ENCODE results near the gene PTGIS. TPM values are rescaled to one million over a fixed set of nuclear protein-coding genes. Genes with fewer than 3 reads are reported as not detected.

Gene PTGIS
- total RNA-seq, 2 donors from 2014 or later, result 0.56 to 2.3 TPM

DNA sequence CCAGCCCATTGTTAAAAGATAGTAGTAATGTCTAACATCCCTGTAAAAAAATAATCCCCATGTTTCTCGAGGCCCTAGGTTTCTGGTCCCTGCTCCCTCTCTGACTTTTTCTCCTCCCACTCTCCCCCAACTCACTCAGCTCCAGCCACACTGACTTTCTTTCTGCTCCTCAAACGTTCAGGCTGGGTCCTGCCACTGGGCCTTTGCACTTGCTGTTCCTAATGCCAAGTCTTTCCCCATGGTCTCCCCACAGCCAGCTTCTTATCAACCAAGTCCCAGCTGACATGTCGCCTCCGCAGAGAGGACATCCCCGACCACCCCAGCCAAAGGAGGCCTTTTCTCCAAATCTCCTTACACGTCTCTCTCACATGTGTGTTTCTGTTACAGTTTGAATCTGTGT is 21.8 kb upstream of the PTGIS start:
- Mint-ChIP-seq H3K4me1 (peaks cover 53% of the 10 kb centered on the region), H3K36me3 (ENCODE audit: low read depth) (peaks cover 52% of the 10 kb centered on the region), H3K27ac (peak overlapping the region; percentile 99), H3K27me3 (peaks cover 3% of the 10 kb centered on the region), H3K4me3 (peak overlapping the region; percentile 96), H3K9me3 (peaks cover 11% of the 10 kb centered on the region)
- no peak for ATAC-seq (replicated peaks)

DNA sequence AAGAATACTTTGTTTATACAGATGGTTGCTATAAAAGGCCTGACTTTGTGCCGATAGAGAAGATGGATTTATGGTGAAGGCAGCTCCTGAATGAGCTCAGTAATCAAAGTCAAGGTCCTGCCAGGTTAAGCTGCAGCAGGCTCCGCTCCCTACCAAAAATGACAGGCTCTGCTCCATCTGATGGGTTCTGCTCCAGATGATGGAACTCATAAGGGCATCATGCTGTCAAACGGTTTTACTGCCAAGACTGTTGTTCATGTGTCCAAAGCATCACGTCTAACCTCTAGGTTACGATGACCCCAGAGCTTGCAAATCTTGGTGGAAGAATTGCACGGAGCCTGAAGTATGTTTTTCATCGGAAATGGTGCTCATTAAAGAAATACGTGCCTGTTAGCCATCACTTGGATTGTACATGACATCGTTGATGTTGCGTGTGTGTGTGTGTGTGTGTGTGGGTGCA is 19.2 kb upstream of the PTGIS start:
- Mint-ChIP-seq H3K4me1 (peaks cover 33% of the 10 kb centered on the region), H3K27me3 (peaks cover 6% of the 10 kb centered on the region), H3K27ac (no peak overlapping the region), H3K9me3 (peaks cover 11% of the 10 kb centered on the region), H3K36me3 (ENCODE audit: low read depth) (peaks cover 30% of the 10 kb centered on the region), H3K4me3 (no peak overlapping the region)
- ATAC-seq (replicated peaks), result no peak

DNA sequence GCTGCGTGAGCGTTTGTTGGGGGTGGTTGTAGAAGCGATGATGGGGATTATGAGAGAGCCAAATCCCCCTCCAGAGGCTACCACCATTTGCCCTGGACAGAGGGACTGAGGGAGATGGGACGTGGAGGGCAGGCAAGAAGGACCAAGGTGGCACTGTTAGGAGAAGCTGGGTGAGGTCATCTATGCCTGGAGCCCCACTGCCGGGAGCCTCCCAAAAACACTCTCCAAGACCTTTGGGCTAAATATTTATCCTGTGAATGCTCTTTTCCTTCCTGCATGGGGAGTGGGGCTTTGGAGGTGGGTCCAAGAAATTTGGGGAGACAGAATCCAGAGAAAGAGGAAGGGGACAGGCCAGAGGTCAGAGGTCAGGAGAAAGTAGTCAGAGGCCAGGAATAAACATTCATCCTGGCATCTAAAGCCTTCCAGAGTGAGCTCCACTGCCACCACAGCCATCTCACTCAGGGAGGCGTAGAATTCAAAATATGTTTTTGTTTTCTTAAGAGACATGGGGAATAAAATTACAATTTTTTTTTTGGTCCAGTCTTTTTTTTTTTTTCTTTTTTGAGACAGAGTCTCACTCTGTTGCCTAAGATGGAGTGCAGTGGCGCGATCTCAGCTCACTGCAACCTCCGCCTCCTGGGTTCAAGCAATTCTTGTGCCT is 17.8 kb upstream of the PTGIS start:
- Mint-ChIP-seq H3K36me3 (ENCODE audit: low read depth) (peaks cover 17% of the 10 kb centered on the region), H3K27ac (no peak overlapping the region), H3K27me3 (peaks cover 6% of the 10 kb centered on the region), H3K9me3 (peaks cover 11% of the 10 kb centered on the region), H3K4me3 (no peak overlapping the region), H3K4me1 (peaks cover 22% of the 10 kb centered on the region)
- ATAC-seq (replicated peaks), result no peak

DNA sequence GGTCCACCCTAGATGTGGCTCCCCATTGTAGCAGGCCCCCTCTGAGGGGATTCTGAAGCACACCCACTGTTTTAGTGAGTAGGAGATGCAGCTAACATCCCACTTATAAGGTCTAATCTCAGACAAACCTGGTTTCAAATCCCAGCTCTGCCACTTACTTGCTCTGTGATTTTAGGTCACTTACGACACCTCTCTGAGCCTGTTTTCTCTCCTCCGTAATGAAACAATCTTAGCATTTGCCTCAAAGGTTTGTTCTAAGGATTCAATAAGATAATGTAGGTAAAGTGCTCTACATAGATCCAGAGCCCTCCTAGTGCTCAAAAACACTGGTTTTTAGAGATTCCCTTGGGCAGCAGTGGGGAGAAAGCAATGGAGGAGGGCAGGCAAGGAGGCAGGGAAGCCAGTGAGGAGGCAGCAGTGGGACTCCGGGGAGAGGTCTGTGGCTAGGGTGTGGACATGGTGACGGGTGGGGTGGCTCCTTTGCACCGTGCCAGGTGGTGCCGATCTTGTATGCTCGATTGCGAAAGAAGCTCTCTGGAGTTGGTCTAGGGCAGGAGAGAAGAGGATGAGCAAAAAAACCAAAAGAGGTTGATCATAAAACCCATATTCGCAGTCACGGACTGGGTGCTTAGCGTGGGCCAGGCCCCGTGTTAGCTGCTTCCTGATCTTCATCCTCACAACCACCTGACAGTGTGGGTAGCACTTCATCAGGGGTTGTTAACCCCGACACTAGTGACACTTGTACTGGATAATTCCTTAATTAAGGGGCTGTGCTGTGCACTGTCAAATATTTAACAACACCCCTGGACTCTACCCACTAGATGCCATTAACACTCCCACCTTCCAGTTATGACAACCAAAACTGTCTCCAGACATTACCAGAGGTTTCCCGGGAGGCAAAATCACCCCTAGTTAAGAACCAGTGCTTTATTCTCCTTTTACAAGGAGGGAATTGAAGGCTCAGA is 16.8 kb upstream of the PTGIS start:
- peaks cover 6% of the 10 kb centered on the region for H3K27me3 Mint-ChIP-seq

GRCh38 chr20:49583669-49584417 is 15.9 kb upstream of the PTGIS start:
- H3K4me1 Mint-ChIP-seq, result peaks cover 9% of the 10 kb centered on the region
- H3K27me3 Mint-ChIP-seq, result peaks cover 6% of the 10 kb centered on the region
- H3K9me3 Mint-ChIP-seq, result peaks cover 2% of the 10 kb centered on the region
- no peak overlapping the region for H3K27ac Mint-ChIP-seq
- no peak overlapping the region for H3K4me3 Mint-ChIP-seq
- peaks cover 3% of the 10 kb centered on the region for H3K36me3 Mint-ChIP-seq (ENCODE audit: low read depth)
- ATAC-seq (replicated peaks), result peak; percentile 31

More for the DNA sequence above, 16.8 kb upstream of the PTGIS start:
- no peak for ATAC-seq (replicated peaks)
- no peak overlapping the region for H3K27ac Mint-ChIP-seq
- peaks cover 8% of the 10 kb centered on the region for H3K36me3 Mint-ChIP-seq (ENCODE audit: low read depth)
- H3K4me1 Mint-ChIP-seq, result peaks cover 14% of the 10 kb centered on the region
- peaks cover 3% of the 10 kb centered on the region for H3K9me3 Mint-ChIP-seq
- no peak overlapping the region for H3K4me3 Mint-ChIP-seq

DNA sequence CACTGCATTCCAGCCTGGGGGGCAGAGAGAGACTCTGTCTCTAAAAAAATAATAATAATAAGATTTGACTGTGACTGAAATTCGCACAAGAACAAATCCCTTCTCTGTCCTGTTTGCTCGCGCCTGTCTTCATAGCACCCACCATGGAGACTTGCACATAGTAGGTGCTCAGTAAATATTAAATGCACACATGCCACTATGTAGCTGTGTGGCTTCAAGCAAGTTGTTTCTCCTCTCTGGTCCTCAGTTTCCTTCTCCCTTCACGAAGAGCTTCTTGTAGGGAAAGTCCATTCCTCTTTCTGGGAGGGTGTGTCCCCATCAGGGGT is 15.4 kb upstream of the PTGIS start:
- peaks cover 6% of the 10 kb centered on the region for H3K27me3 Mint-ChIP-seq
- no peak overlapping the region for H3K4me3 Mint-ChIP-seq
- no peak overlapping the region for H3K27ac Mint-ChIP-seq
- H3K9me3 Mint-ChIP-seq, result no peaks in the 10 kb centered on the region
- peaks cover 4% of the 10 kb centered on the region for H3K4me1 Mint-ChIP-seq
- no peak for ATAC-seq (replicated peaks)
- no peaks in the 10 kb centered on the region for H3K36me3 Mint-ChIP-seq (ENCODE audit: low read depth)

- no peak overlapping the region for H3K27ac Mint-ChIP-seq
- H3K9me3 Mint-ChIP-seq, result no peaks in the 10 kb centered on the region
Observed at GRCh38 chr20:49582413-49583334, 14.7 kb upstream of the PTGIS start.

DNA sequence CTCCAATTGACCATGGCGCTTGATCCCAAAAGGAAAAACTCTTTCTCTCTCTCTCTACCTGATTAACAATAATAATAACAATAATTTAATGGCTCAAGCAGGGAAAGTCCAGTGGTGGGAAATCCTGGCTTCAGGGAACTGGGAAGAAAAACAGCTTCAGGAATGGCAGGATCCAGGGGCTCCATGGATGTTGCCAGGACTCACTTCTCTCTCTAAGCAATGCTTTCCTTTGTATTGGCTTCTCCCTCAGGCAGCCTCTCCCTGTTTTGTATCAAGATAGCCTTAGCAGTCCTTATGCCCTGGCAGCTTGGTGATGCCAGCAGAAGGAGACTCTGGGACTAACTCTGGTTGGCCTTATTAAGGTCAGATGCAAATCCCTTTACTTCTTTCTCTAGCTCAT is 13.5 kb upstream of the PTGIS start:
- Mint-ChIP-seq H3K36me3 (ENCODE audit: low read depth) (no peaks in the 10 kb centered on the region), H3K9me3 (no peaks in the 10 kb centered on the region), H3K27me3 (peaks cover 6% of the 10 kb centered on the region), H3K27ac (no peak overlapping the region), H3K4me3 (no peak overlapping the region), H3K4me1 (peaks cover 5% of the 10 kb centered on the region)
- ATAC-seq (replicated peaks), result no peak

More at GRCh38 chr20:49582413-49583334, 14.7 kb upstream of the PTGIS start:
- H3K4me3 Mint-ChIP-seq, result no peak overlapping the region
- peaks cover 6% of the 10 kb centered on the region for H3K27me3 Mint-ChIP-seq
- no peak for ATAC-seq (replicated peaks)
- no peaks in the 10 kb centered on the region for H3K36me3 Mint-ChIP-seq (ENCODE audit: low read depth)
- no peaks in the 10 kb centered on the region for H3K4me1 Mint-ChIP-seq

GRCh38 chr20:49580813-49581174 is 12.9 kb upstream of the PTGIS start:
- H3K9me3 Mint-ChIP-seq, result no peaks in the 10 kb centered on the region
- no peak overlapping the region for H3K4me3 Mint-ChIP-seq
- ATAC-seq (replicated peaks), result peak; percentile 68
- H3K36me3 Mint-ChIP-seq (ENCODE audit: low read depth), result no peaks in the 10 kb centered on the region
- H3K27ac Mint-ChIP-seq, result no peak overlapping the region
- peaks cover 6% of the 10 kb centered on the region for H3K27me3 Mint-ChIP-seq
- peaks cover 5% of the 10 kb centered on the region for H3K4me1 Mint-ChIP-seq

GRCh38 chr20:49579874-49580812 is 12.2 kb upstream of the PTGIS start:
- H3K4me3 Mint-ChIP-seq, result no peak overlapping the region
- no peaks in the 10 kb centered on the region for H3K36me3 Mint-ChIP-seq (ENCODE audit: low read depth)
- H3K4me1 Mint-ChIP-seq, result peaks cover 5% of the 10 kb centered on the region
- H3K27ac Mint-ChIP-seq, result no peak overlapping the region
- no peaks in the 10 kb centered on the region for H3K9me3 Mint-ChIP-seq
- no peak for ATAC-seq (replicated peaks)
- peaks cover 4% of the 10 kb centered on the region for H3K27me3 Mint-ChIP-seq

DNA sequence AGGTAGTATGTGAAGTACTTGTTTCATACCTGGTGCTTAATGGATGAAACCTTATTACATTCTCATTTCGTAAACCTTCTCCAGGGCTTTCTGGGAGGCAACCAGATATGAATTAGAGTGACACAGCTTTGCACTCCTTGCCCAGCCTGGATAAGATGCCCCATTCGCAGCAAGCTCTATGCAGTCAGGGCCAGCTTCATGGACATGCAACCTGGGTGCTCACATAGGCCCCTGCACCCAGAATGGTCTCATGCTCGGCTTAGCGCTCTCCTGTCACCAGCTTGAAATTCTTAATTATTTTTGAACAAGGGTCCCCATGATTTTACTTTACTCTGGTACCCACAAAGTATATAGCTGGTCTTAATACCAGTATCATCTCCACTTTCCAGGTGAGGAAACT is 11.3 kb upstream of the PTGIS start:
- Mint-ChIP-seq H3K27me3 (peaks cover 4% of the 10 kb centered on the region), H3K36me3 (ENCODE audit: low read depth) (no peaks in the 10 kb centered on the region), H3K27ac (no peak overlapping the region), H3K9me3 (no peaks in the 10 kb centered on the region), H3K4me3 (no peak overlapping the region), H3K4me1 (peaks cover 5% of the 10 kb centered on the region)
- ATAC-seq (replicated peaks), result no peak

DNA sequence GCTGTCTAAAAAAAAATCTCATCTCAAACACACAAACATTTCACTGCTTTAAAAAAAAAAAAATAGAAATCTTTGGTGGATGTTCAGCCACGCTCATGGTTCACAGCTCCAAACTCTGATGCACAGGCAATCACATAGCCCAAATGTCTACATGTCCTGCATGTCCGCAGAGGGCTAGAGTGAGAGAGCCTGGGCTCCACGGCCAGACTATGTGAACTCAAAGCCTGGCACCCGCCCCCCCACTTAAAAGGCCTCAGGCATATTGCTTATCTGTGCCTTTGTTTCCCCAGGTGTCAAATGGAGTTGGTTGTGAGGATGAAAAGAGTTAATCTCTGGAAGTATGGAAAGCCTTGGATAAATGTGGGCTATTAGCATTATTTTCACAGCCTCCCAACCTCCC is 10.5 kb upstream of the PTGIS start:
- no peaks in the 10 kb centered on the region for H3K36me3 Mint-ChIP-seq (ENCODE audit: low read depth)
- H3K27ac Mint-ChIP-seq, result no peak overlapping the region
- peaks cover 5% of the 10 kb centered on the region for H3K4me1 Mint-ChIP-seq
- H3K27me3 Mint-ChIP-seq, result peaks cover 4% of the 10 kb centered on the region
- no peak overlapping the region for H3K4me3 Mint-ChIP-seq
- no peak for ATAC-seq (replicated peaks)
- H3K9me3 Mint-ChIP-seq, result no peaks in the 10 kb centered on the region

DNA sequence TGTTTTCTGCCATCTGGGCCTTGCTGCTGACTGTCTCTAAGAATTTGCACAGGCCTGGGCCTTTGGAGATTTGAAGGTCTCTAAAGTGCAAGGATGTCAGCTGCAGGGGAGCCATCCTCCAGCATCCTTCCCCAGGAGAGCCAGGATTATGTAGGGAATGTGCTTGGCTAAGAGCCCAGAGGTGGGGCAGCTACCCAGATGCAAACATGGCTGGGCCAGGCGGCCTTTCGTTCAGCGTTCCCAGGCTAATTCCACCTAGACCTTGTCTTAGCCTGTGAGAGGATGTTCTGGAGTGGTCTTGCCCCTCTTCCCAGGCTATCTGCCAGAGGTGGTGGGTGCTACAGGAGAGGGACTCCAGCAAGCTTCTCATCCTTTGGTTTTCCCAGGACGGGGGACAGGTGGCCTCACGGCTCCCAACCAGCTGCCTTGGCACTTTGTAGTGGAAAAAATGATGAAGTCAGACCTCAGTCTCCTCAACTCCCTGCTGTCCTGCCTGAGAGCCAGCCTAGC is 7.7 kb upstream of the PTGIS start:
- H3K4me3 Mint-ChIP-seq, result no peak overlapping the region
- H3K36me3 Mint-ChIP-seq (ENCODE audit: low read depth), result no peaks in the 10 kb centered on the region
- ATAC-seq (replicated peaks), result no peak
- H3K27me3 Mint-ChIP-seq, result peaks cover 16% of the 10 kb centered on the region
- H3K4me1 Mint-ChIP-seq, result peaks cover 5% of the 10 kb centered on the region
- H3K27ac Mint-ChIP-seq, result no peak overlapping the region
- no peaks in the 10 kb centered on the region for H3K9me3 Mint-ChIP-seq

Data from activated T-helper 17 cell treated with anti-CD3 and anti-CD28 coated beads, Interleukin-2, amount 50 U/mL, for 72 hours (primary cell).